Activated CD8-positive, alpha-beta memory T cell treated with anti-CD3 and anti-CD28 coated beads, Interleukin-2, amount 50 U/mL, for 4 hours (primary cell): Measurements from ENCODE around the gene B4GALNT4.

Source experiments
- DNase-seq: peaks from one replicate; pipeline ENCODE4 v3.0.0-alpha.2; 2020

B4GALNT4 gene

GRCh38 chr11:425301-425700, 56.0 kb downstream of the B4GALNT4 start:
- no peak for DNase-seq

- no peak for DNase-seq
Measured at GRCh38 chr11:426851-427250, 57.6 kb downstream of the B4GALNT4 start.

- no peak for DNase-seq
Measured at GRCh38 chr11:428295-428694, 59.0 kb downstream of the B4GALNT4 start.

GRCh38 chr11:429391-429790, 60.1 kb downstream of the B4GALNT4 start:
- DNase-seq = no peak

- DNase-seq = no peak
Measured at GRCh38 chr11:429931-430456, 60.7 kb downstream of the B4GALNT4 start.
